ENCODE data around the gene CHERP.
"Not testable (repeated sequence)": the region's sequence is repeated elsewhere in the genome, so short reads cannot be mapped to it uniquely, and the experiment has no call there.

Gene CHERP

GRCh38 chr19:16576690-16577530, 34.7 kb upstream of the CHERP start:
- no peak for DNase-seq

- no peak for DNase-seq
Measured at GRCh38 chr19:16575861-16576689, 33.8 kb upstream of the CHERP start.

GRCh38 chr19:16575282-16575681, 33.0 kb upstream of the CHERP start:
- no peak for DNase-seq

- no peak for DNase-seq
Measured at GRCh38 chr19:16573925-16574324, 31.7 kb upstream of the CHERP start.

- no peak for DNase-seq
Measured at GRCh38 chr19:16573296-16573695, 31.1 kb upstream of the CHERP start.

GRCh38 chr19:16572332-16573211, 30.3 kb upstream of the CHERP start, which contains the start of gene SLC35E1:
Gene SLC35E1, minus strand, starts transcription at chr19:16572415. Its CDS starts 51 bp downstream, at chr19:16572364.
- DNase-seq = peak; percentile 92

GRCh38 chr19:16571822-16572331, 29.6 kb upstream of the CHERP start:
- peak; percentile 54 for DNase-seq

- no peak for DNase-seq
Measured at GRCh38 chr19:16571283-16571682, 29.0 kb upstream of the CHERP start.

- no peak for DNase-seq
Measured at GRCh38 chr19:16569609-16570320, 27.5 kb upstream of the CHERP start.

GRCh38 chr19:16566702-16567101, 24.5 kb upstream of the CHERP start:
- no peak for DNase-seq

GRCh38 chr19:16566161-16566560, 23.9 kb upstream of the CHERP start:
- DNase-seq = peak; percentile 87

GRCh38 chr19:16564842-16565241, 22.6 kb upstream of the CHERP start:
- no peak for DNase-seq

GRCh38 chr19:16562608-16563025, 20.4 kb upstream of the CHERP start:
- DNase-seq = no peak

- DNase-seq = no peak
Measured at GRCh38 chr19:16561382-16561781, 19.1 kb upstream of the CHERP start.

GRCh38 chr19:16559780-16560276, 17.6 kb upstream of the CHERP start:
- DNase-seq = no peak

GRCh38 chr19:16554776-16555175, 12.5 kb upstream of the CHERP start:
- no peak for DNase-seq

- not testable (repeated sequence) for DNase-seq
Measured at GRCh38 chr19:16551902-16552301, 9.7 kb upstream of the CHERP start.

- DNase-seq = no peak
Measured at GRCh38 chr19:16548956-16549355, 6.7 kb upstream of the CHERP start.

- no peak for DNase-seq
Measured at GRCh38 chr19:16544473-16545231, 2.4 kb upstream of the CHERP start.

GRCh38 chr19:16543734-16544133, 1.5 kb upstream of the CHERP start:
- DNase-seq = not testable (repeated sequence)

Data from CD4-positive, alpha-beta T cell treated with Interleukin-17A for 4 hours (primary cell).